Measurements from ENCODE around the gene CYP26A1. TPM values are rescaled to one million over a fixed set of nuclear protein-coding genes. Genes with fewer than 3 reads are reported as not detected.

The CYP26A1 gene
- total RNA-seq (1.2 TPM), polyA plus RNA-seq (7.8 TPM)
- long read RNA-seq, donor 1, result 0 reads
- long read RNA-seq, donor 2, result 0 reads
- long read RNA-seq, donor 3, result 0 reads
- long read RNA-seq, donor 4, result 0 reads
- long read RNA-seq, donor 5, partial matches to known transcripts, result 0 of 1 reads
- long read RNA-seq, donor 5, other reads (novel, unspliced or antisense), result 0 of 1 reads
- long read RNA-seq, donor 6, partial matches to known transcripts, result 0 of 1 reads
- long read RNA-seq, donor 6, other reads (novel, unspliced or antisense), result 0 of 1 reads
- long read RNA-seq, donor 7, result 0 reads
- long read RNA-seq, donor 8, result 0 reads
- long read RNA-seq, donor 9, result 0 reads
- long read RNA-seq, donor 10, partial matches to known transcripts, result 0 of 1 reads
- long read RNA-seq, donor 10, other reads (novel, unspliced or antisense), result 0 of 1 reads

GRCh38 chr10:93073539-93074146, at the start of gene CYP26A1:
Gene CYP26A1 (plus strand): TSS chr10:93073893. CDS start chr10:93073935, 42 bp downstream.
- Histone ChIP-seq H3K9me3 (ENCODE audit: control insufficient read depth in 2 of 2, insufficient read depth in 1 of 2, low read length in 1 of 2) (no peaks in the 10 kb centered on the region), H3K4me1 (ENCODE audit: control insufficient read depth in 2 of 2, insufficient read depth in 2 of 2, low read length in 2 of 2) (peaks cover 0 to 19% of the 10 kb centered on the region in 2 donors), H3K36me3 (ENCODE audit: control insufficient read depth in 2 of 2, insufficient read depth in 2 of 2, low read length in 1 of 2) (no peaks in the 10 kb centered on the region), H3K4me3 (ENCODE audit: low read length in 2 of 2) (peak within 1 kb of the TSS in 1 of 2 donors; percentile 35), H3K27ac (ENCODE audit: low read depth in 1 of 2, low read length in 1 of 2) (no peak within 1 kb of the TSS), H3K27me3 (ENCODE audit: control insufficient read depth in 2 of 2, insufficient read depth in 1 of 2, low read length in 1 of 2) (peaks cover 82 to 97% of the 10 kb centered on the region in 2 donors)
- WGBS, result 1% methylated on average over 52 of the region's 52 CpGs
- no peak for DNase-seq (ENCODE audit: low read depth in 6 of 9, low spot score in 9 of 9)

- Histone ChIP-seq H3K9me3 (ENCODE audit: control insufficient read depth in 2 of 2, insufficient read depth in 1 of 2, low read length in 1 of 2) (no peaks in the 10 kb centered on the region), H3K36me3 (ENCODE audit: control insufficient read depth in 2 of 2, insufficient read depth in 2 of 2, low read length in 1 of 2) (peaks cover 0 to 3% of the 10 kb centered on the region in 2 donors), H3K4me3 (ENCODE audit: low read length in 2 of 2) (no peak overlapping the region), H3K4me1 (ENCODE audit: control insufficient read depth in 2 of 2, insufficient read depth in 2 of 2, low read length in 2 of 2) (no peaks in the 10 kb centered on the region), H3K27me3 (ENCODE audit: control insufficient read depth in 2 of 2, insufficient read depth in 1 of 2, low read length in 1 of 2) (no peaks in the 10 kb centered on the region), H3K27ac (ENCODE audit: low read depth in 1 of 2, low read length in 1 of 2) (no peak overlapping the region)
- 97% methylated on average over 2 of the region's 2 CpGs for WGBS
- DNase-seq (ENCODE audit: low read depth in 6 of 9, low spot score in 9 of 9), result no peak
Measured at GRCh38 chr10:93026072-93026471, 47.6 kb upstream of the CYP26A1 start.

- H3K27me3 ChIP-seq (ENCODE audit: control insufficient read depth in 2 of 2, insufficient read depth in 1 of 2, low read length in 1 of 2), result no peaks in the 10 kb centered on the region
- H3K9me3 ChIP-seq (ENCODE audit: control insufficient read depth in 2 of 2, insufficient read depth in 1 of 2, low read length in 1 of 2), result no peaks in the 10 kb centered on the region
- H3K4me1 ChIP-seq (ENCODE audit: control insufficient read depth in 2 of 2, insufficient read depth in 2 of 2, low read length in 2 of 2), result no peaks in the 10 kb centered on the region
- DNase-seq (ENCODE audit: low read depth in 6 of 9, low spot score in 9 of 9), result no peak
- peaks cover 0 to 3% of the 10 kb centered on the region in 2 donors for H3K36me3 ChIP-seq (ENCODE audit: control insufficient read depth in 2 of 2, insufficient read depth in 2 of 2, low read length in 1 of 2)
- H3K4me3 ChIP-seq (ENCODE audit: low read length in 2 of 2), result no peak overlapping the region
- H3K27ac ChIP-seq (ENCODE audit: low read depth in 1 of 2, low read length in 1 of 2), result no peak overlapping the region
Measured at GRCh38 chr10:93027508-93027907, 46.2 kb upstream of the CYP26A1 start.

GRCh38 chr10:93028883-93029282, 44.8 kb upstream of the CYP26A1 start:
- H3K36me3 ChIP-seq (ENCODE audit: control insufficient read depth in 2 of 2, insufficient read depth in 2 of 2, low read length in 1 of 2), result peaks cover 0 to 3% of the 10 kb centered on the region in 2 donors
- H3K27me3 ChIP-seq (ENCODE audit: control insufficient read depth in 2 of 2, insufficient read depth in 1 of 2, low read length in 1 of 2), result no peaks in the 10 kb centered on the region
- no peaks in the 10 kb centered on the region for H3K4me1 ChIP-seq (ENCODE audit: control insufficient read depth in 2 of 2, insufficient read depth in 2 of 2, low read length in 2 of 2)
- no peak for DNase-seq (ENCODE audit: low read depth in 6 of 9, low spot score in 9 of 9)
- no peak overlapping the region for H3K27ac ChIP-seq (ENCODE audit: low read depth in 1 of 2, low read length in 1 of 2)
- H3K4me3 ChIP-seq (ENCODE audit: low read length in 2 of 2), result no peak overlapping the region
- H3K9me3 ChIP-seq (ENCODE audit: control insufficient read depth in 2 of 2, insufficient read depth in 1 of 2, low read length in 1 of 2), result no peaks in the 10 kb centered on the region
- WGBS, result 97% methylated on average over 2 of the region's 2 CpGs

GRCh38 chr10:93030409-93030808, 43.3 kb upstream of the CYP26A1 start:
- Histone ChIP-seq H3K9me3 (ENCODE audit: control insufficient read depth in 2 of 2, insufficient read depth in 1 of 2, low read length in 1 of 2) (no peaks in the 10 kb centered on the region), H3K4me3 (ENCODE audit: low read length in 2 of 2) (no peak overlapping the region)

GRCh38 chr10:93032105-93032808, 41.4 kb upstream of the CYP26A1 start:
- Histone ChIP-seq H3K9me3 (ENCODE audit: control insufficient read depth in 2 of 2, insufficient read depth in 1 of 2, low read length in 1 of 2) (no peaks in the 10 kb centered on the region), H3K36me3 (ENCODE audit: control insufficient read depth in 2 of 2, insufficient read depth in 2 of 2, low read length in 1 of 2) (no peaks in the 10 kb centered on the region), H3K4me3 (ENCODE audit: low read length in 2 of 2) (no peak overlapping the region), H3K4me1 (ENCODE audit: control insufficient read depth in 2 of 2, insufficient read depth in 2 of 2, low read length in 2 of 2) (no peaks in the 10 kb centered on the region), H3K27ac (ENCODE audit: low read depth in 1 of 2, low read length in 1 of 2) (no peak overlapping the region), H3K27me3 (ENCODE audit: control insufficient read depth in 2 of 2, insufficient read depth in 1 of 2, low read length in 1 of 2) (no peaks in the 10 kb centered on the region)
- WGBS, result 95% methylated on average over 5 of the region's 5 CpGs
- no peak for DNase-seq (ENCODE audit: low read depth in 6 of 9, low spot score in 9 of 9)

More at GRCh38 chr10:93030409-93030808, 43.3 kb upstream of the CYP26A1 start:
- Histone ChIP-seq H3K36me3 (ENCODE audit: control insufficient read depth in 2 of 2, insufficient read depth in 2 of 2, low read length in 1 of 2) (peaks cover 0 to 3% of the 10 kb centered on the region in 2 donors), H3K27me3 (ENCODE audit: control insufficient read depth in 2 of 2, insufficient read depth in 1 of 2, low read length in 1 of 2) (no peaks in the 10 kb centered on the region), H3K27ac (ENCODE audit: low read depth in 1 of 2, low read length in 1 of 2) (no peak overlapping the region), H3K4me1 (ENCODE audit: control insufficient read depth in 2 of 2, insufficient read depth in 2 of 2, low read length in 2 of 2) (no peaks in the 10 kb centered on the region)
- DNase-seq (ENCODE audit: low read depth in 6 of 9, low spot score in 9 of 9), result no peak

GRCh38 chr10:93032809-93033137, 40.9 kb upstream of the CYP26A1 start:
- H3K4me3 ChIP-seq (ENCODE audit: low read length in 2 of 2), result no peak overlapping the region
- H3K4me1 ChIP-seq (ENCODE audit: control insufficient read depth in 2 of 2, insufficient read depth in 2 of 2, low read length in 2 of 2), result no peaks in the 10 kb centered on the region
- H3K27ac ChIP-seq (ENCODE audit: low read depth in 1 of 2, low read length in 1 of 2), result no peak overlapping the region
- no peaks in the 10 kb centered on the region for H3K27me3 ChIP-seq (ENCODE audit: control insufficient read depth in 2 of 2, insufficient read depth in 1 of 2, low read length in 1 of 2)
- no peaks in the 10 kb centered on the region for H3K9me3 ChIP-seq (ENCODE audit: control insufficient read depth in 2 of 2, insufficient read depth in 1 of 2, low read length in 1 of 2)
- no peaks in the 10 kb centered on the region for H3K36me3 ChIP-seq (ENCODE audit: control insufficient read depth in 2 of 2, insufficient read depth in 2 of 2, low read length in 1 of 2)
- DNase-seq (ENCODE audit: low read depth in 6 of 9, low spot score in 9 of 9), result no peak
- 100% methylated on average over 1 of the region's 1 CpG for WGBS

GRCh38 chr10:93034426-93034825, 39.3 kb upstream of the CYP26A1 start:
- Histone ChIP-seq H3K27me3 (ENCODE audit: control insufficient read depth in 2 of 2, insufficient read depth in 1 of 2, low read length in 1 of 2) (no peaks in the 10 kb centered on the region), H3K36me3 (ENCODE audit: control insufficient read depth in 2 of 2, insufficient read depth in 2 of 2, low read length in 1 of 2) (no peaks in the 10 kb centered on the region), H3K27ac (ENCODE audit: low read depth in 1 of 2, low read length in 1 of 2) (no peak overlapping the region), H3K4me3 (ENCODE audit: low read length in 2 of 2) (no peak overlapping the region), H3K9me3 (ENCODE audit: control insufficient read depth in 2 of 2, insufficient read depth in 1 of 2, low read length in 1 of 2) (no peaks in the 10 kb centered on the region), H3K4me1 (ENCODE audit: control insufficient read depth in 2 of 2, insufficient read depth in 2 of 2, low read length in 2 of 2) (no peaks in the 10 kb centered on the region)
- no peak for DNase-seq (ENCODE audit: low read depth in 6 of 9, low spot score in 9 of 9)
- WGBS, result 94% methylated on average over 1 of the region's 1 CpG

- Histone ChIP-seq H3K27me3 (ENCODE audit: control insufficient read depth in 2 of 2, insufficient read depth in 1 of 2, low read length in 1 of 2) (no peaks in the 10 kb centered on the region), H3K9me3 (ENCODE audit: control insufficient read depth in 2 of 2, insufficient read depth in 1 of 2, low read length in 1 of 2) (no peaks in the 10 kb centered on the region), H3K36me3 (ENCODE audit: control insufficient read depth in 2 of 2, insufficient read depth in 2 of 2, low read length in 1 of 2) (no peaks in the 10 kb centered on the region), H3K4me3 (ENCODE audit: low read length in 2 of 2) (no peak overlapping the region), H3K27ac (ENCODE audit: low read depth in 1 of 2, low read length in 1 of 2) (no peak overlapping the region), H3K4me1 (ENCODE audit: control insufficient read depth in 2 of 2, insufficient read depth in 2 of 2, low read length in 2 of 2) (no peaks in the 10 kb centered on the region)
- DNase-seq (ENCODE audit: low read depth in 6 of 9, low spot score in 9 of 9), result no peak
- WGBS, result 98% methylated on average over 1 of the region's 1 CpG
Measured at GRCh38 chr10:93039110-93039509, 34.6 kb upstream of the CYP26A1 start.
